Measurements from ENCODE around the gene CCDC97. TPM values are rescaled to one million over a fixed set of nuclear protein-coding genes. Genes with fewer than 3 reads are reported as not detected.

The CCDC97 gene
- total and polyA plus RNA-seq, 2 of the 8 experiments (the other 6 are each of a cell fraction or from before 2014, with no cell fraction given), result 19.8 to 27.1 TPM

GRCh38 chr19:41352279-41352608 lies 42.3 kb downstream of the CCDC97 start:
- no peak overlapping the region for H3K9ac ChIP-seq (replicated peaks in 1 of 4; ENCODE audit: extremely low read depth in 1 of 4, low read depth in 3 of 4, low read length in 3 of 4)
- no peaks in the 10 kb centered on the region for H3K9me3 ChIP-seq (ENCODE audit: insufficient read depth in 2 of 2, low read depth in 1 of 2, low read length in 1 of 2)
- H3K79me2 ChIP-seq (ENCODE audit: control insufficient read depth in 1 of 2, insufficient read depth in 2 of 2, low read length in 2 of 2), result no peaks in the 10 kb centered on the region
- no peak overlapping the region for H2BK12ac ChIP-seq (ENCODE audit: low read depth, low read length)
- TF ChIP-seq TAF1 (IDR thresholded peaks at IDR 0.05; ENCODE audit: low read depth, low read length), result 0 out of 2 replicates have a peak, but pooled peaks have one; percentile 3
- peak; percentile 47 for TF ChIP-seq BACH1 (IDR thresholded peaks at IDR 0.05; ENCODE audit: low read length)
- TF ChIP-seq ASH2L (IDR thresholded peaks at IDR 0.05; ENCODE audit: low read length), result peak; percentile 3
- no peak for TF ChIP-seq KDM5A (IDR thresholded peaks at IDR 0.05; ENCODE audit: low read length)
- TF ChIP-seq SIX5 (IDR thresholded peaks at IDR 0.05; ENCODE audit: low read depth, low read length), result no peak
- TF ChIP-seq EZH2 (IDR thresholded peaks at IDR 0.05; ENCODE audit: low read depth, low read length, severe bottlenecking), result peak; percentile 49
- no peaks in the 10 kb centered on the region for H3K36me3 ChIP-seq (ENCODE audit: control insufficient read depth in 2 of 4, insufficient read depth in 4 of 4, low read length in 3 of 4)
- no peak overlapping the region for H2BK20ac ChIP-seq (ENCODE audit: low read length)
- H3K79me1 ChIP-seq (ENCODE audit: low read depth, low read length), result no peaks in the 10 kb centered on the region; the same call in 1 of the 2 replicates
- ChIA-PET CTCF (ENCODE audit: partially characterized antibody) (interaction anchor here (0.6 to 8.0 kb wide), 21 partner anchors 9 to 587 kb away, joined by 3 to 37 read pairs (median 4); partner anchors contain the start of genes B9D2 and DMAC2), POLR2A (ENCODE audit: partially characterized antibody) (interaction anchor here (0.6 to 5.4 kb wide), 15 partner anchors 12 to 586 kb away, joined by 3 to 29 read pairs (median 4); partner anchors contain the start of genes B3GNT8, B9D2 and CCDC97)
- H2BK15ac ChIP-seq (ENCODE audit: low read length), result no peak overlapping the region
- 15% methylated on average over 4 of the region's 12 CpGs; no CpG with 5 or more reads in 1 of the 2 experiments for WGBS, 2 experiments (ENCODE audit: extremely low coverage in 1 of 2, insufficient coverage in 1 of 2, insufficient read length in 1 of 2, insufficient replicate concordance in 2 of 2, low coverage in 1 of 2, low lambda C conversion rate in 2 of 2, missing lambda C conversion rate in 1 of 2)
- no peak overlapping the region for H3K4ac ChIP-seq (replicated peaks; ENCODE audit: insufficient read length, low read depth, low read length)
- H2BK120ac ChIP-seq (replicated peaks; ENCODE audit: low read depth, low read length), result no peak overlapping the region
- no peak overlapping the region for H3K23ac ChIP-seq (ENCODE audit: insufficient read length)
- peaks cover 0 to 4% of the 10 kb centered on the region in 2 experiments for H4K20me1 ChIP-seq (replicated peaks in 1 of 2; ENCODE audit: control insufficient read depth in 1 of 2, insufficient read depth in 2 of 2, low read length in 2 of 2)
- no peak overlapping the region for H4K91ac ChIP-seq (replicated peaks; ENCODE audit: insufficient read length, low read length)
- H3K4me2 ChIP-seq (ENCODE audit: insufficient read depth in 1 of 2, low read depth in 2 of 2, low read length in 2 of 2), result peak overlapping the region; percentile 88 to 92
- H3K23me2 ChIP-seq (ENCODE audit: low read depth, low read length), result peaks cover 27% of the 10 kb centered on the region
- H4K8ac ChIP-seq (ENCODE audit: extremely low read depth, insufficient read depth, low read length), result no peak overlapping the region
- H2AK5ac ChIP-seq (ENCODE audit: low read depth, low read length), result no peak overlapping the region
- no peak overlapping the region for H2AFZ ChIP-seq (ENCODE audit: low read length)
- no peak overlapping the region for H3K56ac ChIP-seq (replicated peaks; ENCODE audit: insufficient read length, low read depth, low read length)
- H3K27ac ChIP-seq (ENCODE audit: low read depth, low read length), result no peak overlapping the region
- H2BK5ac ChIP-seq (ENCODE audit: low read depth, low read length), result no peak overlapping the region
- H3K4me3 ChIP-seq (ENCODE audit: extremely low read depth in 1 of 4, insufficient read depth in 2 of 4, low read depth in 3 of 4, low read length in 4 of 4), result peak overlapping the region; percentile 52 to 75 (median 70)
- FAIRE-seq, result no peak
- no peak overlapping the region for H4K5ac ChIP-seq (ENCODE audit: insufficient read length, low read depth, low read length)
- H3K27me3 ChIP-seq (replicated peaks in 1 of 4; ENCODE audit: control insufficient read depth in 3 of 4, extremely low read depth in 1 of 4, insufficient read depth in 3 of 4, low read length in 3 of 4), result peaks cover 10 to 36% (median 28%) of the 10 kb centered on the region in 4 experiments
- H3K4me1 ChIP-seq (replicated peaks in 1 of 4; ENCODE audit: control insufficient read depth in 3 of 4, insufficient read depth in 4 of 4, low read length in 3 of 4), result peaks cover 0 to 14% (median 4%) of the 10 kb centered on the region in 4 experiments; a peak in 5 of 7 replicates
- no peak overlapping the region for H3K14ac ChIP-seq (ENCODE audit: insufficient read length)
- DNase-seq (ENCODE audit: low read depth in 1 of 2, low spot score in 2 of 2), result no peak
- H3K18ac ChIP-seq (ENCODE audit: extremely low read depth, low read length), result peak overlapping the region; percentile 78

Measured in H1 (cell line).